Forelimb muscle (tissue), 1 donor: ENCODE measurements around the gene CEP192. TPM values are rescaled to one million over a fixed set of nuclear protein-coding genes. Genes with fewer than 3 reads are reported as not detected.

Experiments
- DNase-seq: peaks from one replicate; pipeline ENCODE4 v3.0.0-alpha.2; 2013; ENCODE audit warnings: low read depth
- polyA plus RNA-seq: library from polyadenylated mRNA; unstranded; fragments of 120-200 nt; gene quantifications from one replicate; pipeline ENCODE4 v1.2.1, GENCODE V29; 2013; ENCODE audit not compliant: insufficient read length

The CEP192 gene
- polyA plus RNA-seq, 1 donor, result 21.0 TPM

- no peak for DNase-seq
These were observed 150.0 kb downstream of the CEP192 start for GRCh38 chr18:13141209-13141608.

DNA sequence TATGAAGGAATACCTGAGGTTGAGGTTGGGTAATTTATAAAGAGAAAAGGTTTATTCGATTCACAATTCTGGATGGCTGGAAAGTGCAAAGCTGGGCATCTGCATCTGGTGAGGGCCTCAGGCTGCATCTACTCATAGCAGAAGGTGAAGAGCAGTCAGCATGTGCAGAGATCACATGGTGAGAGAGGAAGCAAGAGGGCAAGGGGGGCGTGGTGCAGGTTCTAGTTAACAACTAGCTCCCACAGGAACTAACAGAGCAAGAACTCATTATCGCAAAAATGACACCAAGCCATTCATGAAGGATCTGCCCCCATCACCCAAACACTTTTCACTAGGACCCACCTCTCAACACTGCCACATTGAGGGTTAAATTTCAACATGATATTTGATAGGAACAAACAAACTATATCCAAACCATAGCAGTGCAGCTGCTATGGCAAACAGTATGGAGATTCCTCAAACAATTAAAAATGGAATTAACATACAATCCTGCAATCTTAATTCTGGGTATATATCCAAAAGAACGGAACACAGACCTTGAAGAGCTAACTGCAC lies 154.6 kb downstream of the CEP192 start:
- DNase-seq, result no peak

DNA sequence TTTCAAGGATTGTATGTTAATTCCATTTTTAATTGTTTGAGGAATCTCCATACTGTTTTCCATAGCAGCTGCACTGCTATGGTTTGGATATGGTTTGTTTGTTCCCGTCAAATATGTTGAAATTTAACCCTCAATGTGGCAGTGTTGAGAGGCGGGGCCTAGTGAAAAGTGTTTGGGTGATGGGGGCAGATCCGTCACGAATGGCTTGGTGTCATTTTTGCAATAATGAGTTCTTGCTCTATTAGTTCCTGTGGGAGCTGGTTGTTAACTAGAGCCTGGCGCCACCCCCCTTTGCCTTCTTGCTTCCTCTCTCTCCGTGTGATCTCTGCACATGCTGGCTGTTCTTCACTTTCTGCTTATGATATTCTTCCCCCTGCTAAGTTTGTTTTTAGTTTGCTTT lies 156.0 kb downstream of the CEP192 start:
- DNase-seq, result no peak

DNA sequence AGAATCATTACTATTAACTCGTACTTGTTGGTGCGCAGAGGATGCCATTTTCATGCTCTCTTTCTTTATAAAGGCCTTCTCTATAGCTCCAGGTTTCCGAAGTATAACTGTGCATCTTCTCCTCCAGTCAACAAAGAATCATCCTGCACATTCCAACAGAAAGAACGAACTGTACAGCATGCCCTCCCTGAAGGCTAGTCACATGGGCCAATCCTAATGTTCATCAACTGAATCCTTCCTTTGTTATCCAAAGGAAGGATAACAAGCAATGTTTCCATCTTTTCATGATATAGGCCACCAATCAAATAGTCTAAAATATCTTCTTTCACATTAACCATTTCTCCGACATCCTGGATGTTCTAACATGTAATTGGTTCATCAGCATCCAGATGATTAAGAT lies 160.5 kb downstream of the CEP192 start:
- no peak for DNase-seq

DNA sequence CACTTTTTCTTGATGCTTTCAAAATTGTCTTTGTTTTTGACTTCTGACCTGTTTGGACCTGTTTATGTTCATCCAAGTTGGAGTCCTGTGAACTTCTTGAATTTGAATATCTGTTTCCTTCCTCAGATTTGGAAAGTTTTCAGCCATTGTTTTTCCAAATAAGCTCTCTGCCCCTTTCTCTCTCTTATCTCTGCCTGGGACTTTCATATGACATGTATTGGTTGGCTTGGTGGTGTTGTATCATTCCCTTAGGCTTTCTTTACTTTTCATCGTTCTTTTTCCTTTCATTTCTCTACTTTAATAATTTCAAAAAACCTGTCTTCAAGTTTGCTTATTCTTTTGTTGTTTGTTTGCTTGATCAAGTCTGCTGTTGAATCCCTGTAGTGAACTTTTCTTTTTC lies 167.3 kb downstream of the CEP192 start:
- no peak for DNase-seq

DNA sequence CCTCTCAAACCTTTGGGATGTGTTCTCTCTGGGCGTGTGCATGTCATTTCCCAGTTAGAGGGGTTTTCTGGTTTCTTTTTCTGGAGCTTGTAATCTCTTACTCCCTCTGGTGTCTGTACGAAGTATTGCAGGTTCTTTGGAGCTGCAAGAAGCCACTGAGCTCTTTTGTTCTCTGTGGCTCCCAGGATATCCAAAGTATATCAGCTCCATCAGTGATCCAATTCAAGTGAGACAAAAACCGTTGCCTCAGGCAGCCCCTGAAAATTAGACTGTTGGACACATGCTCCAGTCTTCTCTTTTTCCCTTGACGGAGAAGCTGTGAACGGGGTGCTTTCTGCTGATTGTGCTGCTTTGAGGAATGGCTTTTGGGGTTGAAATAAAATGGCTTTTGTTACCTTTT lies 168.4 kb downstream of the CEP192 start:
- no peak for DNase-seq

- no peak for DNase-seq
These were observed 170.2 kb downstream of the CEP192 start for GRCh38 chr18:13161276-13161899.

GRCh38 chr18:13163167-13163927 lies 172.2 kb downstream of the CEP192 start:
- no peak for DNase-seq

DNA sequence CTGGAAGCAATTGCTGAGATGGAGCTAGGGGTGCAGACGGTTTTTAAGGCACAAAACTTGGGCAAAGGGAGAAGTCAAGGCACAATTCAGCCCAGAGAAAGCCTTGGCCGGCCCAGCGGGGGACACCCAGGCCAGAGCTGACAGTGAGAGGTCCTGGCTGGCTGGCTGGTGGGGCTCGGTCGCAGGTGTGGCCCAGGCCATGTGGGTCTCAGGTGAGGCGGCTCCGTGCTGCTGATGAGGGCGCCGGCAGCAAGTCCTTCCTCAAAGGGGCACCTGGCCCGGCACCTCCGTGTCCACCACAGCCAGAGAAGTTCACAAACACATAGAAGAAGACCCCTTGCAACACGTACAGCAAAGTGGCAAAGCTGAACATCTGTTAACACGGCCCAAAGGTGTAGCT lies 173.2 kb downstream of the CEP192 start:
- DNase-seq, result no peak

DNA sequence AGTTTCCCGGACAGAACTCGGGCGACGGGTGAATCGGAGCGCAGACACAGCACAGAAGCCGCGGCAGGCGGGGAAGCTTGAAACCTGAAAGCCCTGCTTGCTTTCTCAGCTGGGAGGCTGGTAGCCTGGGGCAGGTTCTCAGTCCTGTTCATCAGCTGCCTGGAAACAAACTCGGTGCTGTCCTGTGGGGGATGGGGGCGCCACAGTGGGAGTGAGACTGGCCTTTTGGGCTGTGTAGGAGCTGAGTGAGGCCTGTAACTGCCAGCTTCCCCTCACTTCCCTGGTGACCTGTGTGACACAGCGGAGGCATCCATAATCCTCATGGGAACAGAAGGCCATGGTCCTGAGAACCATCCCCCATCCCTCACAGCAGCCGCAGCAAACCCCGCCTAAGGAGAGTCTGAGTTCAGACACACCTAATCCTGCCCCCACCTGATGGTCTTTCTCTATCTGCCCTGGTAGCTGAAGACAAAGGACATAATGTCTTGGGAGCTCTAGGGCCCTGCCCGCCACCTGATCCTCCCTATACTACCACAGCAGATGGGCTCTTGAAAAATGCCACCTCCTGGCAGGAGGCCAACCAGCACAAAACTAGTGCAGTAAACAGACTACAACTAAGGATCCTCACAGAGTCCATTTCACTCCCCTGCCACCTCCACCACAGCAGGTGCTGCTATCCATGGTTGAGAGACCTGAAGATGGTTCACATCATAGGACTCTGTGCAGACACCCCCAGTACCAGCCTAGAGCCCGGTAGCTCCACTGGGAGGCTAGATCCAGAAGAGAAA lies 174.7 kb downstream of the CEP192 start:
- no peak for DNase-seq

DNA sequence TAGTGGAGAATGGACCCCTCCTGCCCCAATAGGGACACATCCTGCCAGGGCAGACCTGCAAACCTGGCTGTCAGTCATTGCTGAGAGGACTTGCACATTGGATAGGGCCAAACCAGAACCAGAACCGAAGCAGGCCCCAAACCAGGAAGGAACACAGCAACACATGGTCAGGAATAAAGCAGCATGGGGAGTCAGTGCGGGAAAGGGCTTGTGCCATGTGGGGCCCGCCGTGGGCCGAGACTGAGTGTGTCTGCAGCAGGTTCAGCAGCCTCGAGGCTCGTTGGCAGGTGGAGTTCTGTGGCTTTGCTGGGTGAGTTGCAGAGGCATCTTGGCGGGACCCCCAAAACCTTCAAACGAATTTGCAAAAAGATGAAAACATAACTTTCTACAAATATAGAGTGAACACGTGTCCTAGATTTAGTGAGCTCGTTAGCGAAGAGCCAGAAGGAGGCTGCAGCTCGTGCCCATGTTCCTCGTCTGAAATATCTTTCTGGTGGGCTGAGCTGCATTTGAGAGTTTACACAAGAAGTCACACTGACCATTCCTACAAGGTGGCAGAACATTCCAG lies 182.5 kb downstream of the CEP192 start:
- no peak for DNase-seq

Other genes starting within 250 kb of the CEP192 start
- 27.0 TPM for gene PTPN2, start 107.1 kb upstream of the CEP192 start, polyA plus RNA-seq
- 27.7 TPM for gene SEH1L, start 43.4 kb upstream of the CEP192 start, polyA plus RNA-seq
- gene LDLRAD4, start 227.4 kb downstream of the CEP192 start, polyA plus RNA-seq, result 9.3 TPM